SH-SY5Y (cell line): Measurements from ENCODE around the gene MKRN2OS.

Experiments
- GATA2 ChIP-seq: IDR thresholded peaks from 2 replicates; pipeline ENCODE4 v1.6.1; 2011; ENCODE audit warnings: mild to moderate bottlenecking, low read depth, low read length
- GATA3 ChIP-seq: IDR thresholded peaks from 2 replicates; pipeline ENCODE4 v1.6.1; 2011; ENCODE audit warnings: low read depth, mild to moderate bottlenecking, low read length, moderate library complexity

GRCh38 chr3:12571986-12572385, 26.7 kb upstream of the MKRN2OS start:
- TF ChIP-seq GATA2 (no peak), GATA3 (no peak)
